ENCODE data around the gene PRDX5.

PRDX5 gene

DNA sequence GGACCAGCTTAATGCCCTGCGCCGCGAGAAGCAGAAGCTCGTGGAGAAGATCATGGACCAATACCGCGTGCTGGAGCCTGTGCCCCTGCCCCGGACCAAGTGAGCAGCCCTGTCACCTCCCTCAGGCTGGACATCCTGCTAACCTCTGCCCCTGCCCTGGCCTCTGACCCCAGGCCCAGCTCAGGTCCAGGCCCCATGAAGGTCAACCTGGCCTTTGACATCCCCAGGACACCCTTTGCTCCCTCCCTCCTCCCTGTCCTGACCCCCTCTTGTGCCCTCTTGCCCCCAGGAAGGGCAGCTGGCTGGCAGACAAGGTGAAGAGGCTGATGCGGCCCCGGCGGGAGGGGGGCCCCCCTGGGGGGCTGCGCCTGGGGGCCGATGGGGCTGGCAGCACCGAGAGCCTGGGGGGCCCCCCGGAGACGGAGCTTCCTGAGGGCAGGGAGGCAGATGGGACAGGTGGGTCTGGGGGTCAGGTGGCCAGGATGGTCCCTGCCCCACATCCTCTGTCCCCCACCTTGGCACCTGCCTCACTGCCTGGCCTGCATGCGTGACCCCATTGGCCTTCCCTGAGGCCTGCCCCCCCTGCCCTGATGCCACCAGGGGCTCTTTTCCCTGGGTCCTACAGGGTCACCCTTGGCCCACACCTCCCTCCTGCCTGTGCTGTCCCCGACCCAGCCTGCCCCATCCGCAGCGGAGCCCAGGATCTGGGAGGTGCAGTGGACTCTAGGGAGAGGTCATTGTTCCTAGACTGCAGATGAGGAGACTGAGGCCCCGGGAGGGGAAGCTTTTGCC lies 36.0 kb downstream of the PRDX5 start:
- Histone ChIP-seq H3K36me3 (replicated peaks in 1 of 2; ENCODE audit: control insufficient read depth in 2 of 2, insufficient read depth in 2 of 2, low read length in 2 of 2) (no peaks in the 10 kb centered on the region), H3K4me1 (ENCODE audit: control insufficient read depth in 2 of 2, insufficient read depth in 1 of 2, low read depth in 1 of 2, low read length in 2 of 2) (peaks cover 23 to 45% of the 10 kb centered on the region in 2 donors), H3K79me1 (ENCODE audit: low read depth, low read length) (peaks cover 4% of the 10 kb centered on the region), H4K91ac (ENCODE audit: low read depth, low read length, poor library complexity) (peak overlapping the region; percentile 64), H3K23ac (ENCODE audit: low read depth, low read length, poor library complexity) (peak overlapping the region; percentile 43), H3K4ac (ENCODE audit: low read length) (no peak overlapping the region), H2AFZ (ENCODE audit: low read length) (no peak overlapping the region), H3K4me3 (ENCODE audit: low read length in 2 of 2) (no peak overlapping the region), H2AK5ac (ENCODE audit: low read depth, low read length) (peak overlapping the region; percentile 99), H3K9ac (ENCODE audit: low read depth, low read length, poor library complexity) (peak overlapping the region; percentile 50), H2BK120ac (ENCODE audit: low read depth, low read length) (peak overlapping the region; percentile 35), H3K18ac (ENCODE audit: low read length) (peak overlapping the region; percentile 81), H2BK15ac (ENCODE audit: low read length) (peak overlapping the region; percentile 83), H3K9me3 (replicated peaks in 1 of 2; ENCODE audit: control insufficient read depth in 2 of 2, insufficient read depth in 1 of 2, low read depth in 1 of 2, low read length in 2 of 2) (no peaks in the 10 kb centered on the region), H3K14ac (ENCODE audit: low read length) (no peak overlapping the region), H3K4me2 (ENCODE audit: insufficient read depth, low read length, poor library complexity, severe bottlenecking) (no peak overlapping the region), H3K27ac (replicated peaks; ENCODE audit: low read length) (no peak overlapping the region), H2BK12ac (ENCODE audit: low read length) (peak overlapping the region; percentile 94), H4K8ac (ENCODE audit: low read depth, low read length) (no peak overlapping the region), H3K27me3 (ENCODE audit: control insufficient read depth in 3 of 3, insufficient read depth in 3 of 3, low read depth in 1 of 3, low read length in 3 of 3) (no peaks in the 10 kb centered on the region), H2BK5ac (ENCODE audit: low read length) (peak overlapping the region; percentile 19)
- WGBS, 2 donors (ENCODE audit: extremely low coverage in 2 of 2, insufficient read length in 2 of 2, insufficient replicate concordance in 1 of 2): no CpG with 5 or more reads among the region's 20 CpGs
- DNase-seq (ENCODE audit: low spot score): no peak

- Histone ChIP-seq H3K9ac (ENCODE audit: low read depth, low read length, poor library complexity) (peak overlapping the region; percentile 50), H3K27ac (replicated peaks; ENCODE audit: low read length) (peak overlapping the region; percentile 46)
- WGBS, 2 donors (ENCODE audit: extremely low coverage in 2 of 2, insufficient read length in 2 of 2, insufficient replicate concordance in 1 of 2): no CpG with 5 or more reads among the region's 23 CpGs
Observed at GRCh38 chr11:64355078-64355940, 37.4 kb downstream of the PRDX5 start.

DNA sequence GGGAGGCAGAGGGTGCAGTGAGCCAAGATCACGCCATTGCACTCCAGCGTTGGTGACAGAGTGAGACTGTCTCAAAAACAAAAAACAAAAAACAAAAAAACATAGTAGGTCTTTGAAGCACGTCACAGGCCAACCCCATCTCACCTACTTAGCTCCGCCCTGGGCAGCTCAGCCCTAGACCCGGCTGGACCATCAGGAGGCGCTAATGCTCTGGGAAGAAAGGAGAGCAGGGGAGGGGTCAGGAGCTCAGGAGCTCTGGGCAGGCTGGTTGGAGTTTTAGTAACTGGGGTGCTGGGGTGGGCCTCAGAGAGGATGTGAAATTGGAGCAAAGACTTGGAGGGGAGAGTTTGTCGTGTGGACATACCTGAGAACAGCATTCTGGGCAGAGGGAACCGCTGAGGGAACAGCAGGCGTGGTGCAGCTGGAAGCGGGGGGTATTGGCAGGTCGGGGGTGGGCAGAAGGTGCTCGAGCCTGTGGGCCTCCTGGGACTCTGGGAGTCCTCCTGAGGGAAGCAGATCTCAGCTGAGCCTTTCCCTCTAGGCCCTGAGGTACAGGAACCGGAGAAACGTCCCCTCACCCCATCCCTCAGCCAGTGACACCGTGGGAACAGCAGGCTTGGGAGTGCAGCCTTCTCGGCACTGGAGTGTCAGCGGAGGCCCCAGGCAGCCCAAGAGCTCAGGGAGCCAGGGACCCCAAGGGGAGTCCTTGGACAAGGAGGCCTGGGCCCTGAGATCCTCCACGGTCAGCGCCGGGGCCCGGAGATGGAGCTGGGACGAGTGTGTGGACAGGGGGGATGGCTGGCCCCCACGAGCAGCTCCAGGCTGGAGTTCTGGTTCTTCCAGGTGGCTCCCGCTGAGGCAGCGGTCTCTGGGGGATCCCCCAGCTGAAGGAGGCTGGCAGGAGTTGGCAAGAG lies 38.8 kb downstream of the PRDX5 start:
- Histone ChIP-seq H3K36me3 (replicated peaks in 1 of 2; ENCODE audit: control insufficient read depth in 2 of 2, insufficient read depth in 2 of 2, low read length in 2 of 2) (peaks cover 2 to 16% of the 10 kb centered on the region in 2 donors), H3K4me3 (ENCODE audit: low read length in 2 of 2) (peak overlapping the region in 1 of 2 donors; percentile 9), H3K79me1 (ENCODE audit: low read depth, low read length) (peaks cover 8% of the 10 kb centered on the region), H3K4ac (ENCODE audit: low read length) (no peak overlapping the region), H2AFZ (ENCODE audit: low read length) (peak overlapping the region; percentile 35), H3K27me3 (ENCODE audit: control insufficient read depth in 3 of 3, insufficient read depth in 3 of 3, low read depth in 1 of 3, low read length in 3 of 3) (no peaks in the 10 kb centered on the region), H3K9me3 (replicated peaks in 1 of 2; ENCODE audit: control insufficient read depth in 2 of 2, insufficient read depth in 1 of 2, low read depth in 1 of 2, low read length in 2 of 2) (no peaks in the 10 kb centered on the region), H3K27ac (replicated peaks; ENCODE audit: low read length) (no peak overlapping the region), H2BK12ac (ENCODE audit: low read length) (peak overlapping the region; percentile 90), H2BK120ac (ENCODE audit: low read depth, low read length) (peak overlapping the region; percentile 97), H4K91ac (ENCODE audit: low read depth, low read length, poor library complexity) (no peak overlapping the region), H3K14ac (ENCODE audit: low read length) (peak overlapping the region; percentile 38), H2AK5ac (ENCODE audit: low read depth, low read length) (peak overlapping the region; percentile 77), H4K8ac (ENCODE audit: low read depth, low read length) (no peak overlapping the region), H3K18ac (ENCODE audit: low read length) (peak overlapping the region; percentile 92), H2BK5ac (ENCODE audit: low read length) (peak overlapping the region; percentile 82), H3K4me1 (ENCODE audit: control insufficient read depth in 2 of 2, insufficient read depth in 1 of 2, low read depth in 1 of 2, low read length in 2 of 2) (peaks cover 28 to 38% of the 10 kb centered on the region in 2 donors), H2BK15ac (ENCODE audit: low read length) (peak overlapping the region; percentile 52), H3K4me2 (ENCODE audit: insufficient read depth, low read length, poor library complexity, severe bottlenecking) (peak overlapping the region; percentile 18), H3K23ac (ENCODE audit: low read depth, low read length, poor library complexity) (peak overlapping the region; percentile 43), H3K9ac (ENCODE audit: low read depth, low read length, poor library complexity) (peak overlapping the region; percentile 30)
- WGBS, 2 donors (ENCODE audit: extremely low coverage in 2 of 2, insufficient read length in 2 of 2, insufficient replicate concordance in 1 of 2): no CpG with 5 or more reads among the region's 25 CpGs
- DNase-seq (ENCODE audit: low spot score): peak; percentile 62

More at GRCh38 chr11:64355078-64355940, 37.4 kb downstream of the PRDX5 start:
- Histone ChIP-seq H3K36me3 (replicated peaks in 1 of 2; ENCODE audit: control insufficient read depth in 2 of 2, insufficient read depth in 2 of 2, low read length in 2 of 2) (peaks cover 0 to 2% of the 10 kb centered on the region in 2 donors), H3K14ac (ENCODE audit: low read length) (no peak overlapping the region), H4K8ac (ENCODE audit: low read depth, low read length) (peak overlapping the region; percentile 92), H4K91ac (ENCODE audit: low read depth, low read length, poor library complexity) (no peak overlapping the region), H3K18ac (ENCODE audit: low read length) (peak overlapping the region; percentile 92), H2BK15ac (ENCODE audit: low read length) (peak overlapping the region; percentile 99), H3K4ac (ENCODE audit: low read length) (peak overlapping the region; percentile 89), H3K4me1 (ENCODE audit: control insufficient read depth in 2 of 2, insufficient read depth in 1 of 2, low read depth in 1 of 2, low read length in 2 of 2) (peaks cover 28 to 45% of the 10 kb centered on the region in 2 donors), H2BK12ac (ENCODE audit: low read length) (peak overlapping the region; percentile 94), H2BK5ac (ENCODE audit: low read length) (peak overlapping the region; percentile 93), H3K9me3 (replicated peaks in 1 of 2; ENCODE audit: control insufficient read depth in 2 of 2, insufficient read depth in 1 of 2, low read depth in 1 of 2, low read length in 2 of 2) (no peaks in the 10 kb centered on the region), H2AFZ (ENCODE audit: low read length) (peak overlapping the region; percentile 90), H3K23ac (ENCODE audit: low read depth, low read length, poor library complexity) (peak overlapping the region; percentile 34), H2BK120ac (ENCODE audit: low read depth, low read length) (no peak overlapping the region), H3K4me2 (ENCODE audit: insufficient read depth, low read length, poor library complexity, severe bottlenecking) (peak overlapping the region; percentile 33), H2AK5ac (ENCODE audit: low read depth, low read length) (peak overlapping the region; percentile 97), H3K27me3 (ENCODE audit: control insufficient read depth in 3 of 3, insufficient read depth in 3 of 3, low read depth in 1 of 3, low read length in 3 of 3) (no peaks in the 10 kb centered on the region), H3K79me1 (ENCODE audit: low read depth, low read length) (peaks cover 8% of the 10 kb centered on the region), H3K4me3 (ENCODE audit: low read length in 2 of 2) (peak overlapping the region; percentile 12 to 53)
- no peak for DNase-seq (ENCODE audit: low spot score)

Data from neuronal stem cell (in vitro differentiated cells).